HG03196 (cell line): ENCODE measurements around the gene ARL17A.
"Not testable (repeated sequence)": the region's sequence is repeated elsewhere in the genome, so short reads cannot be mapped to it uniquely, and the experiment has no call there.

ENCODE experiments used
- ATAC-seq: cut with Tn5 transposase; IDR thresholded peaks from one replicate; pipeline ENCODE4 v1.9.1; 2021; ENCODE audit not compliant: unreplicated experiment

The ARL17A gene

GRCh38 chr17:46579083-46580075 is at the start of gene ARL17A:
Gene ARL17A, minus strand, starts transcription at chr17:46579691. Its CDS starts 3,369 bp downstream, at chr17:46576322.
- ATAC-seq = peak; percentile 82

- ATAC-seq = peak; percentile 78
Observed at GRCh38 chr17:46628753-46629436, 49.4 kb upstream of the ARL17A start.

GRCh38 chr17:46627452-46627851 is 48.0 kb upstream of the ARL17A start:
- not testable (repeated sequence) for ATAC-seq

GRCh38 chr17:46624726-46625125 is 45.2 kb upstream of the ARL17A start:
- ATAC-seq = not testable (repeated sequence)

GRCh38 chr17:46623790-46624189 is 44.3 kb upstream of the ARL17A start:
- not testable (repeated sequence) for ATAC-seq

GRCh38 chr17:46618975-46619374 is 39.5 kb upstream of the ARL17A start:
- not testable (repeated sequence) for ATAC-seq

GRCh38 chr17:46617121-46617520 is 37.6 kb upstream of the ARL17A start:
- ATAC-seq = not testable (repeated sequence)

- ATAC-seq = not testable (repeated sequence)
Observed at GRCh38 chr17:46613876-46614275, 34.4 kb upstream of the ARL17A start.

- not testable (repeated sequence) for ATAC-seq
Observed at GRCh38 chr17:46611304-46611703, 31.8 kb upstream of the ARL17A start.

- ATAC-seq = peak; percentile 82
Observed at GRCh38 chr17:46603125-46603524, 23.6 kb upstream of the ARL17A start.

GRCh38 chr17:46600767-46601166 is 21.3 kb upstream of the ARL17A start:
- ATAC-seq = not testable (repeated sequence)

- not testable (repeated sequence) for ATAC-seq
Observed at GRCh38 chr17:46598344-46598931, 18.9 kb upstream of the ARL17A start.

- not testable (repeated sequence) for ATAC-seq
Observed at GRCh38 chr17:46591332-46591731, 11.8 kb upstream of the ARL17A start.

GRCh38 chr17:46590157-46591146 is 11.0 kb upstream of the ARL17A start, which contains the start of gene NSF:
Gene NSF, plus strand, starts transcription at chr17:46590669. Its CDS starts 107 bp downstream, at chr17:46590776.
- ATAC-seq = peak; percentile 80

- not testable (repeated sequence) for ATAC-seq
Observed at GRCh38 chr17:46585444-46585843, 6.0 kb upstream of the ARL17A start.

- ATAC-seq = not testable (repeated sequence)
Observed at GRCh38 chr17:46580082-46580481, 591 bp upstream of the ARL17A start.

GRCh38 chr17:46571796-46572195 is 7.7 kb downstream of the ARL17A start:
- not testable (repeated sequence) for ATAC-seq

GRCh38 chr17:46566980-46567379 is 12.5 kb downstream of the ARL17A start:
- ATAC-seq = not testable (repeated sequence)

GRCh38 chr17:46566284-46566683 is 13.2 kb downstream of the ARL17A start:
- peak; percentile 62 for ATAC-seq

GRCh38 chr17:46560048-46560447 is 19.4 kb downstream of the ARL17A start:
- ATAC-seq = not testable (repeated sequence)
